22Rv1 (cell line): Measurements from ENCODE around the gene ARHGAP10.

Experiments
- ZFX ChIP-seq: fragments of 450-650 bp; IDR thresholded peaks from 2 replicates; pipeline ENCODE4 v1.6.1; 2017; ENCODE audit warnings: antibody characterized with exemption, borderline replicate concordance
- TF ChIP-seq, protein P1 (sequence below): fragments of 450-650 bp; IDR thresholded peaks from 2 replicates; pipeline ENCODE4 v1.5.1; 2017; ENCODE audit warnings: mild to moderate bottlenecking

DNA sequence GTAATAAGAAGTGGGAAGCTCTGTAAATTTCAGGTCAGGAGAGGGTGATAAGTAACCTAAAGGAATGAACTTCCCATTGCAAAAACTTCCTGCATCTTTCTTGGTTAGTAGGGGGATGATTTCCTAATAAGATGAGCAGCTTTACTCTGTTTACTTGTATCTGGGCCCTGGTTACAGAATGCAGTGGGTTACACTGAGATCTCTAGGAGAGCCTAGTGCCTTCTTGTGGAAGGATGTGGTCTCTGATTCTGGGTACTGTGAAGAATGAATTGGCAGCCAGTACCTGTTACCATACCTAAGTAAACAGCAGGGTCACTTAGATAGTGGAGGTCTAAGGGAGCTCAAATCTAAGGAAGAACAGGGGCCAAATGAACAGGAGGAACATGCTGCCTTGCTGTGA lies 320.6 kb downstream of the ARHGAP10 start:
- TF ChIP-seq, protein P1, sequence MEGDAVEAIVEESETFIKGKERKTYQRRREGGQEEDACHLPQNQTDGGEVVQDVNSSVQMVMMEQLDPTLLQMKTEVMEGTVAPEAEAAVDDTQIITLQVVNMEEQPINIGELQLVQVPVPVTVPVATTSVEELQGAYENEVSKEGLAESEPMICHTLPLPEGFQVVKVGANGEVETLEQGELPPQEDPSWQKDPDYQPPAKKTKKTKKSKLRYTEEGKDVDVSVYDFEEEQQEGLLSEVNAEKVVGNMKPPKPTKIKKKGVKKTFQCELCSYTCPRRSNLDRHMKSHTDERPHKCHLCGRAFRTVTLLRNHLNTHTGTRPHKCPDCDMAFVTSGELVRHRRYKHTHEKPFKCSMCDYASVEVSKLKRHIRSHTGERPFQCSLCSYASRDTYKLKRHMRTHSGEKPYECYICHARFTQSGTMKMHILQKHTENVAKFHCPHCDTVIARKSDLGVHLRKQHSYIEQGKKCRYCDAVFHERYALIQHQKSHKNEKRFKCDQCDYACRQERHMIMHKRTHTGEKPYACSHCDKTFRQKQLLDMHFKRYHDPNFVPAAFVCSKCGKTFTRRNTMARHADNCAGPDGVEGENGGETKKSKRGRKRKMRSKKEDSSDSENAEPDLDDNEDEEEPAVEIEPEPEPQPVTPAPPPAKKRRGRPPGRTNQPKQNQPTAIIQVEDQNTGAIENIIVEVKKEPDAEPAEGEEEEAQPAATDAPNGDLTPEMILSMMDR, result no peak
- no peak for TF ChIP-seq ZFX
